Peyer's patch (tissue), 4 donors: Measurements from ENCODE around the gene TMEM187. TPM values are rescaled to one million over a fixed set of nuclear protein-coding genes. Genes with fewer than 3 reads are reported as not detected.

Experiments
- DNase-seq, 3 donors: peaks; one replicate each; pipeline ENCODE4 v3.0.0-alpha.2; 2017 to 2019
- H3K27ac ChIP-seq, 4 donors: fragments of 200-600 bp; sonication (generic); one replicate each; pipeline ENCODE4 v1.5.1; 2016 to 2019
- H3K27me3 ChIP-seq, 2 donors: fragments of 200-600 bp; sonication (generic); one replicate each; pipeline ENCODE4 v1.5.1; 2019
- H3K36me3 ChIP-seq, 3 donors: fragments of 200-600 bp; sonication (generic); one replicate each; pipeline ENCODE4 v1.5.1; 2016 to 2019
- H3K4me1 ChIP-seq, 4 donors: fragments of 200-600 bp; sonication (generic); one replicate each; pipeline ENCODE4 v1.5.1; 2016 to 2019
- H3K4me3 ChIP-seq, 4 donors: fragments of 200-600 bp; sonication (generic); 1 replicate in 3 of 4; 2 replicates in 1 of 4; pipeline ENCODE4 v1.5.1; 2016 to 2019; ENCODE audit warnings: mild to moderate bottlenecking in 1 of 4
- H3K9me3 ChIP-seq, 4 donors: fragments of 200-600 bp; sonication (generic); one replicate each; pipeline ENCODE4 v1.5.1; 2016 to 2019; ENCODE audit warnings: mild to moderate bottlenecking in 1 of 4
- POLR2A ChIP-seq, 2 donors: fragments of 450-650 bp; IDR thresholded peaks; one replicate each; pipeline ENCODE4 v1.5.1; 2017; ENCODE audit warnings: antibody characterized with exemption in 2 of 2, mild to moderate bottlenecking in 2 of 2, moderate library complexity in 2 of 2
- total RNA-seq, 4 donors: library from RNA; depleted of rRNA; stranded (reverse); fragments of >200 nt; gene quantifications; one replicate each; pipeline ENCODE4 v1.1.0, GENCODE V29; 2016
- TF ChIP-seq, protein P1 (sequence below), 6 experiments: fragments of 450-650 bp in 4 of 6; fragments of 200-600 bp in 2 of 6; sonication (generic) in 1 of 6; IDR thresholded peaks; one replicate each; pipeline ENCODE4 v1.5.1; 2017 to 2019; ENCODE audit warnings: antibody characterized with exemption in 6 of 6, mild to moderate bottlenecking in 3 of 6, moderate library complexity in 1 of 6

Gene TMEM187
- total RNA-seq, 4 donors from 2014 or later = 10.7 to 32.6 (median 12.8) TPM

DNA sequence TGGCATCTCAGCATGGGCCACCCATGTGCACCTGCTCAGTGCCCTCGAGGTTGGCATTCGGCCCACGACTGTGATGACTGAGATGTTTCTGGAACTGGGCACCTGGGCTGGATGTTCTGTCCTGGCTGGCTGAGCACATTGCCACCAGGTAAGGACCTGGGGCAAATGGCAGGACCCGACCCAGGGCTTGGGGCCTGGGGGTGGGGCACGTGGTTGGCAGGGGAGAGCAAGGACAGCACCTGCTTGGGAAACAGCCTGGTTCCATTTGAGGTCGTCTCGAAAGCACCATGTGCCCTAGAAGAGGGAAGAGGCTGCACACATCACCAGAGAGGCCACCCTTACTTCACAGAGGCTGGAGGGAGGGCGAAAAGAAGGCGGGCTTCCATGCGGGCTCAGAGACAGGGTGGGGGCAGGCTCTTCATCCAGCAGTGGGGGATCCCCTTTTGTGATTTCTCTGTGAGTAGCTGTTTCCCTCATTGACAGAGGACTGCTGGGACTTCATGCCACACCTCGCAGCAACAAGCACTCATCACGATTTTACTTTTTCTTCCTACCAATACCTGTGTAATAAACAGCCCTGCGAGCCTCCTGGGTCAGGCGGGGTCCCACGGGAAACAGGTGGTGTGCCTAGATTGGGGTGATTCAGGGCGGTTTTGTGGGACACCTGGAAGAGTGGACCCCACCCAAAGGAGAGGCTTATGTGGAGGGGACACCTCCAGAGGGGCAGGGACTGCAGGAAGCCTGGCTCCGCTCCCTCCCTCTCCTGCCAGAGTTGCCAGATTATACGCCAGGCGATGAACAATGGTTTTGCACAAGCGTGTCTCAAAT lies 12.0 kb downstream of the TMEM187 start:
- no peak overlapping the region for H3K4me3 ChIP-seq
- no peaks in the 10 kb centered on the region for H3K27me3 ChIP-seq
- H3K9me3 ChIP-seq = no peaks in the 10 kb centered on the region
- H3K4me1 ChIP-seq = peaks cover 0 to 26% (median 4%) of the 10 kb centered on the region in 4 donors
- no peaks in the 10 kb centered on the region for H3K36me3 ChIP-seq
- TF ChIP-seq, protein P1, sequence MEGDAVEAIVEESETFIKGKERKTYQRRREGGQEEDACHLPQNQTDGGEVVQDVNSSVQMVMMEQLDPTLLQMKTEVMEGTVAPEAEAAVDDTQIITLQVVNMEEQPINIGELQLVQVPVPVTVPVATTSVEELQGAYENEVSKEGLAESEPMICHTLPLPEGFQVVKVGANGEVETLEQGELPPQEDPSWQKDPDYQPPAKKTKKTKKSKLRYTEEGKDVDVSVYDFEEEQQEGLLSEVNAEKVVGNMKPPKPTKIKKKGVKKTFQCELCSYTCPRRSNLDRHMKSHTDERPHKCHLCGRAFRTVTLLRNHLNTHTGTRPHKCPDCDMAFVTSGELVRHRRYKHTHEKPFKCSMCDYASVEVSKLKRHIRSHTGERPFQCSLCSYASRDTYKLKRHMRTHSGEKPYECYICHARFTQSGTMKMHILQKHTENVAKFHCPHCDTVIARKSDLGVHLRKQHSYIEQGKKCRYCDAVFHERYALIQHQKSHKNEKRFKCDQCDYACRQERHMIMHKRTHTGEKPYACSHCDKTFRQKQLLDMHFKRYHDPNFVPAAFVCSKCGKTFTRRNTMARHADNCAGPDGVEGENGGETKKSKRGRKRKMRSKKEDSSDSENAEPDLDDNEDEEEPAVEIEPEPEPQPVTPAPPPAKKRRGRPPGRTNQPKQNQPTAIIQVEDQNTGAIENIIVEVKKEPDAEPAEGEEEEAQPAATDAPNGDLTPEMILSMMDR (IDR thresholded peaks at IDR 0.05) = no peak
- TF ChIP-seq POLR2A (IDR thresholded peaks at IDR 0.05) = no peak
- H3K27ac ChIP-seq = peak overlapping the region; percentile 76 to 84 (median 80)
- no peak for DNase-seq

DNA sequence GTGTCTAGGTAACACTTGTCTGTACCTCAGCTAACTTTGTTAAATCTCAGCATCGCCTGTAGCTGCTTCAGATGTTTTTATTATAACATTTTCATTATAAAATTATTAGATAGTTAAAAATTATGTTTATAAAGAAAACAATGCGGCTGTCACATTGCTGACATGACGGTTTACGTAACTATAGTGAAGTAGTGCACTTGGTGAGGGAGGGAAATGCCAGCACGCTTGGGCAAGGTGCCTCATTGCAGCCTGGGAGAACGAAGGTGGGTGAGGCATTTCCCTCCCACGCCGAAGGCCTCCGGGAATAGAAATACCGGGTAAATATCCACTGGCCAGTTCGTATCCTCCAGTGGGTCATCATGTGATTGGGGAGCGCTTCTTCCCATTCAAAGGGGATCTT lies 15.9 kb downstream of the TMEM187 start:
- TF ChIP-seq POLR2A (IDR thresholded peaks at IDR 0.05) = no peak
- TF ChIP-seq, protein P1 (IDR thresholded peaks at IDR 0.05) = no peak
- Histone ChIP-seq H3K4me3 (no peak overlapping the region), H3K27ac (no peak overlapping the region), H3K36me3 (no peaks in the 10 kb centered on the region), H3K27me3 (no peaks in the 10 kb centered on the region), H3K9me3 (no peaks in the 10 kb centered on the region), H3K4me1 (peaks cover 0 to 10% (median 2%) of the 10 kb centered on the region in 4 donors)
- no peak for DNase-seq

- TF ChIP-seq POLR2A (IDR thresholded peaks at IDR 0.05) = no peak
- TF ChIP-seq, protein P1 (IDR thresholded peaks at IDR 0.05) = no peak
- Histone ChIP-seq H3K36me3 (no peaks in the 10 kb centered on the region), H3K4me3 (no peak overlapping the region), H3K4me1 (peaks cover 0 to 3% (median 0%) of the 10 kb centered on the region in 4 donors), H3K27ac (no peak overlapping the region), H3K27me3 (no peaks in the 10 kb centered on the region), H3K9me3 (no peaks in the 10 kb centered on the region)
- no peak for DNase-seq
Measured at GRCh38 chrX:153989973-153990655, 17.6 kb downstream of the TMEM187 start.

- no peak for DNase-seq
- no peak overlapping the region for H3K4me3 ChIP-seq
- H3K9me3 ChIP-seq = no peaks in the 10 kb centered on the region
- TF ChIP-seq, protein P1 (IDR thresholded peaks at IDR 0.05) = no peak
- TF ChIP-seq POLR2A (IDR thresholded peaks at IDR 0.05) = no peak
- no peak overlapping the region for H3K27ac ChIP-seq
- no peaks in the 10 kb centered on the region for H3K4me1 ChIP-seq
- H3K27me3 ChIP-seq = no peaks in the 10 kb centered on the region
- no peaks in the 10 kb centered on the region for H3K36me3 ChIP-seq
Measured at GRCh38 chrX:153991013-153991580, 18.5 kb downstream of the TMEM187 start.

DNA sequence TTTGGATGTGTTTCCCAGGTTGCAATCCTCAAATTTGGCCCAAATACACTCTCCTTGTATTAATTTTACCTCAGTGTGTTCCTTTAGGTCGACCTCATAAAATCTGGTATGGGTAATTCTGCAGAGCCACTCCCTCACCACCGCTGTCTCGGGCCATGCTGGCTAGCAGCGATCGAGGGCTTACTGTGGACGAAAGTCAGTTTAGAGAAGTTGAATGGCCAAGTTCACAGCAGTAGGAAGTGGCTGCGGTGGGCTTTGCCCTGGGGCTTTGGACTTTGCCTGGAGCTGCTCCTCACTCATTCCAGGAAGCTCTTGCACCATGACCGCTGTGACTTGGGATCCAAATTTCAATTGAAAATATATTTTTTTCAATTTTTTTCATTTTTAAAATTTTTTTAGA lies 19.6 kb downstream of the TMEM187 start:
- DNase-seq = no peak
- Histone ChIP-seq H3K4me1 (no peaks in the 10 kb centered on the region), H3K27ac (no peak overlapping the region), H3K9me3 (no peaks in the 10 kb centered on the region), H3K27me3 (no peaks in the 10 kb centered on the region), H3K4me3 (no peak overlapping the region), H3K36me3 (no peaks in the 10 kb centered on the region)
- no peak for TF ChIP-seq POLR2A (IDR thresholded peaks at IDR 0.05)
- TF ChIP-seq, protein P1 (IDR thresholded peaks at IDR 0.05) = no peak
